Caco-2 (cell line): ENCODE measurements around the gene BATF2. TPM values are rescaled to one million over a fixed set of nuclear protein-coding genes. Genes with fewer than 3 reads are reported as not detected.

Experiments used
- BruUV-seq: library from RNA; stranded (reverse); fragments of 400-500 nt; replicated peaks from 2 replicates; lab custom pipeline; 2021; lab: Mats Ljungman, UMichigan
- CTCF ChIA-PET: fragments of 300-600 bp; sonication (Branson Sonifier 250); formaldehyde crosslinking; loops from one replicate; lab custom pipeline; 2022; ENCODE audit warnings: antibody characterized with exemption; lab: Charles Lee
- POLR2A ChIA-PET: fragments of 300-600 bp; sonication (Branson Sonifier 250); formaldehyde crosslinking; loops from one replicate; lab custom pipeline; 2022; ENCODE audit warnings: antibody characterized with exemption; lab: Charles Lee
- DNase-seq, 2 experiments: peaks; one replicate each; pipeline versions ENCODE4 v3.0.0 to v3.0.0-alpha.2; 2020 to 2022
- H3K27me3 ChIP-seq: replicated peaks from 2 replicates; pipeline ENCODE4 v1.6.0; 2011; ENCODE audit warnings: low read length; ENCODE audit not compliant: control insufficient read depth, insufficient read depth
- H3K36me3 ChIP-seq: 2 replicates; pipeline ENCODE4 v1.5.1; 2011; ENCODE audit warnings: low read length; ENCODE audit not compliant: control insufficient read depth, insufficient read depth
- H3K4me1 ChIP-seq: fragments of 250-450 bp; sonication (Bioruptor Pico); 2 replicates; pipeline ENCODE4 v1.5.1; 2020; ENCODE audit warnings: mild to moderate bottlenecking
- H3K4me3 ChIP-seq: 2 replicates; pipeline ENCODE4 v1.5.1; 2011; ENCODE audit warnings: low read depth, mild to moderate bottlenecking, control low read depth, low read length
- H3K9me3 ChIP-seq: fragments of 250-450 bp; sonication (Bioruptor Pico); 2 replicates; pipeline ENCODE4 v1.5.1; 2020; ENCODE audit warnings: mild to moderate bottlenecking, moderate library complexity
- H3K27ac Mint-ChIP-seq: one replicate; pipeline ENCODE4 v1.8.0; 2022; ENCODE audit warnings: mixed read lengths; ENCODE audit not compliant: unreplicated experiment
- H3K27me3 Mint-ChIP-seq: one replicate; pipeline ENCODE4 v1.8.0; 2022; ENCODE audit warnings: mixed read lengths; ENCODE audit not compliant: insufficient read depth, unreplicated experiment
- H3K36me3 Mint-ChIP-seq: one replicate; pipeline ENCODE4 v1.8.0; 2022; ENCODE audit warnings: mild to moderate bottlenecking, mixed read lengths; ENCODE audit not compliant: insufficient read depth, unreplicated experiment
- H3K4me1 Mint-ChIP-seq: one replicate; pipeline ENCODE4 v1.8.0; 2022; ENCODE audit warnings: low read depth, mixed read lengths; ENCODE audit not compliant: unreplicated experiment
- H3K4me3 Mint-ChIP-seq: one replicate; pipeline ENCODE4 v1.8.0; 2022; ENCODE audit warnings: mild to moderate bottlenecking, moderate library complexity, mixed read lengths; ENCODE audit not compliant: unreplicated experiment
- H3K9me3 Mint-ChIP-seq: one replicate; pipeline ENCODE4 v1.8.0; 2022; ENCODE audit warnings: mixed read lengths; ENCODE audit not compliant: unreplicated experiment
- intact Hi-C: fragments of 100-400 bp; cut with micrococcal nuclease; formaldehyde crosslinking; loops from one replicate; pipeline ENCODE4 v1.10.0; 2022; ENCODE audit not compliant: unreplicated experiment
- total RNA-seq: library from RNA; stranded (reverse); gene quantifications from 2 replicates; pipeline ENCODE4 v1.2.3, GENCODE V29; 2022
- TF ChIP-seq, protein P1 (sequence below), 2 experiments: fragments of 200-600 bp in 1 of 2; IDR thresholded peaks; 1 replicate in 1 of 2; 2 replicates in 1 of 2; pipeline versions ENCODE4 v1.5.1 to v1.8.0; 2011 to 2022; ENCODE audit warnings: antibody characterized with exemption in 1 of 2, control low read depth in 1 of 2, inconsistent platforms in 1 of 2, low read depth in 1 of 2, low read length in 1 of 2, mild to moderate bottlenecking in 1 of 2, moderate library complexity in 1 of 2; ENCODE audit not compliant: insufficient read depth in 1 of 2, severe bottlenecking in 1 of 2, unreplicated experiment in 1 of 2

Gene BATF2
- total RNA-seq, 1 experiment from 2014 or later = 0.79 TPM

DNA sequence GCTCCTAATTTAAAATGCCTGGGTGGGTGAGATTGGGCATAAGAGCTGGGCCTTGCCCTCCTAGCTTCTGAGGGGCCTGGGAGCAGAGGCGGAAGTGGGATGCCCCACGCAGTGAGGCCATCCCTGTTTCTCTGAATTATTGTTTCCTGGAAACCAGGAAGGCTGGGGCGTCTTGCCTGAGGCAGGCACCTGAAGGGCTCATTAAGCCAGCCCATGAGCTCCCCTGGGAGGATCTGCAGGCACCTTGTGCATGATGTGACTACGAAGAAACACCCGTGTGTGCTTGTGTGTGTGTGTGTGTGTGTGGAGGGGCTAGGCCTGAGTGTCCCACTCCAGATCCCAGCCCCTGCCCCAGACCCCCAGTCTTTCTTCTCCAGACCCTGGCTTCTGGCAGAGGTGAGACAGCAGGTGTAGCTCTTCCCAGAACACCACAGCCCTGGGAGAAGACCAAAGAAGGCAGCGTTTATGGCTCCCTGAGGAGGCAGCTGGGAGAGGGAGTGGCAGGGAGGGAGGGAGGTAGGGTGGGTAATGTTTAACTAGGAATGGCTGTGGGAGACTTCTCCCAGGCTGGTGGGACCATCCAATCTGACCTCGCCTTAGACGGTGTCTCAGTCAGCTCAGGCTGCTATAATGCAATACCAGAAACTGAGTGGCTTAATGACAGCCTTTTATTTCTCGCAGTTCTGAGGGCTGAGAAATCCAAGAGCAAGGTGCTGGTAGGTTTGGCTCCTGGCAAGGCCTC, 2.1 kb upstream of the BATF2 start:
- Histone ChIP-seq H3K9me3 (no peaks in the 10 kb centered on the region), H3K27me3 (no peaks in the 10 kb centered on the region), H3K36me3 (no peaks in the 10 kb centered on the region), H3K4me1 (peaks cover 37% of the 10 kb centered on the region), H3K4me3 (no peak overlapping the region)
- Mint-ChIP-seq H3K27me3 (no peaks in the 10 kb centered on the region), H3K9me3 (no peaks in the 10 kb centered on the region), H3K36me3 (no peaks in the 10 kb centered on the region), H3K4me1 (peaks cover 26% of the 10 kb centered on the region), H3K27ac (peak overlapping the region; percentile 14), H3K4me3 (no peak overlapping the region)
- TF ChIP-seq, protein P1, sequence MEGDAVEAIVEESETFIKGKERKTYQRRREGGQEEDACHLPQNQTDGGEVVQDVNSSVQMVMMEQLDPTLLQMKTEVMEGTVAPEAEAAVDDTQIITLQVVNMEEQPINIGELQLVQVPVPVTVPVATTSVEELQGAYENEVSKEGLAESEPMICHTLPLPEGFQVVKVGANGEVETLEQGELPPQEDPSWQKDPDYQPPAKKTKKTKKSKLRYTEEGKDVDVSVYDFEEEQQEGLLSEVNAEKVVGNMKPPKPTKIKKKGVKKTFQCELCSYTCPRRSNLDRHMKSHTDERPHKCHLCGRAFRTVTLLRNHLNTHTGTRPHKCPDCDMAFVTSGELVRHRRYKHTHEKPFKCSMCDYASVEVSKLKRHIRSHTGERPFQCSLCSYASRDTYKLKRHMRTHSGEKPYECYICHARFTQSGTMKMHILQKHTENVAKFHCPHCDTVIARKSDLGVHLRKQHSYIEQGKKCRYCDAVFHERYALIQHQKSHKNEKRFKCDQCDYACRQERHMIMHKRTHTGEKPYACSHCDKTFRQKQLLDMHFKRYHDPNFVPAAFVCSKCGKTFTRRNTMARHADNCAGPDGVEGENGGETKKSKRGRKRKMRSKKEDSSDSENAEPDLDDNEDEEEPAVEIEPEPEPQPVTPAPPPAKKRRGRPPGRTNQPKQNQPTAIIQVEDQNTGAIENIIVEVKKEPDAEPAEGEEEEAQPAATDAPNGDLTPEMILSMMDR (IDR thresholded peaks at IDR 0.05; ENCODE audit: insufficient read depth in 1 of 2, low read depth in 1 of 2, low read length in 1 of 2, severe bottlenecking in 1 of 2, unreplicated experiment in 1 of 2) = no peak
- no TSS peak for BruUV-seq
- DNase-seq = peak; percentile 71 to 86
- POLR2A ChIA-PET = interaction anchor here (0.6 to 1.1 kb wide), 3 partner anchors 30 to 504 kb away, joined by 3 to 12 read pairs (median 10); no protein-coding TSS in a partner anchor
- intact Hi-C loops = loop anchor here (5.0 kb wide), 1 partner anchor 152 kb away; no protein-coding TSS in a partner anchor
- CTCF ChIA-PET = interaction anchor here (0.6 to 1.4 kb wide), 5 partner anchors 11 to 123 kb away, joined by 3 to 15 read pairs (median 5); partner anchors contain the start of gene MRPL49

DNA sequence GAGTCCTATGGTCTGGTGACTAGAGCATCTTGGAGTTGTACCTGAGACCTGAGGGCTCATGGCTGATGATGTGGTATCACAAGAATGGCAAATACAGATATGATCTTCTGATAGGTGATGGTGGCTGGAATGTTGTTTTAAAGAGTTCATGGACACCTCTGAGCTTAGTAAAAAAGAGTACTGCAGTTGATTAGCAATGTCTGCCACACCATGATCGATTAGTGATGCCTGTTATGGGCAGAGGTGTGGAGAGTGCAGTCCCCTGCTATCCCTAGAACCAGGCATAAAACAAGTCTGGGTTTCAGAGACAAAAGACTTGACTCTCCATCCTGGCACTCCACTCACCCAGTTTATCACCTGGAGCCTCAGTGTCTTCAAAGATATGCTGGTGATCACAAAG, 1.4 kb upstream of the BATF2 start:
- intact Hi-C loops = loop anchor here (5.0 kb wide), 1 partner anchor 151 kb away; no protein-coding TSS in a partner anchor
- Mint-ChIP-seq H3K4me1 (peaks cover 26% of the 10 kb centered on the region), H3K4me3 (no peak overlapping the region), H3K9me3 (no peaks in the 10 kb centered on the region), H3K36me3 (no peaks in the 10 kb centered on the region), H3K27me3 (no peaks in the 10 kb centered on the region), H3K27ac (peak overlapping the region; percentile 14)
- POLR2A ChIA-PET = interaction anchor here (0.5 to 1.1 kb wide), 2 partner anchors 14 to 187 kb away, joined by 3 to 9 read pairs; no protein-coding TSS in a partner anchor
- TF ChIP-seq, protein P1 (IDR thresholded peaks at IDR 0.05; ENCODE audit: insufficient read depth in 1 of 2, low read depth in 1 of 2, low read length in 1 of 2, severe bottlenecking in 1 of 2, unreplicated experiment in 1 of 2) = no peak
- CTCF ChIA-PET = interaction anchor here (0.5 to 1.4 kb wide), 2 partner anchors 15 to 27 kb away, joined by 8 to 15 read pairs; no protein-coding TSS in a partner anchor
- Histone ChIP-seq H3K4me1 (peaks cover 37% of the 10 kb centered on the region), H3K4me3 (no peak overlapping the region), H3K9me3 (no peaks in the 10 kb centered on the region), H3K27me3 (no peaks in the 10 kb centered on the region), H3K36me3 (no peaks in the 10 kb centered on the region)
- no TSS peak for BruUV-seq
- DNase-seq = peak in 1 of 2 experiments; percentile 50

DNA sequence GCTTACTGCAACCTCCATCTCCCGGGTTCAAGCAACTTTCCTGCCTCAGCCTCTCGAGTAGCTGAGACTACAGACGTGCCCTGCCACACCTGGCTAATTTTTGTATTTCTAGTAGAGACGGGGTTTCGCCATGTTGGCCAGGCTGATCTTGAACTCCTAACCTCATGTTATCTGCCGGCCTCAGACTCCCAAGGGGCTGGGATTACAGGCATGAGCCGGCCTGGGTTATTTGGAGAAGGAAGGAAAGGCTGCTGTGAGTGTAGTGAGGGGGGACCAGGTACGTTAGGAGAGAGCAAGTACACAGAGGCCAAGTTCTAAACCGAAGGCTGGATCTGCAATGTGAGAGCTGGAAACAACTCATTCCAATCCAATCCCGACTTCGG, 453 bp downstream of the BATF2 start:
- TF ChIP-seq, protein P1 (IDR thresholded peaks at IDR 0.05; ENCODE audit: insufficient read depth in 1 of 2, low read depth in 1 of 2, low read length in 1 of 2, severe bottlenecking in 1 of 2, unreplicated experiment in 1 of 2) = no peak
- DNase-seq = no peak
- Histone ChIP-seq H3K4me1 (peaks cover 37% of the 10 kb centered on the region), H3K27me3 (no peaks in the 10 kb centered on the region), H3K9me3 (no peaks in the 10 kb centered on the region), H3K4me3 (no peak overlapping the region), H3K36me3 (no peaks in the 10 kb centered on the region)
- Mint-ChIP-seq H3K27me3 (no peaks in the 10 kb centered on the region), H3K4me1 (peaks cover 26% of the 10 kb centered on the region), H3K36me3 (no peaks in the 10 kb centered on the region), H3K4me3 (peak overlapping the region; percentile 56), H3K9me3 (no peaks in the 10 kb centered on the region), H3K27ac (peak overlapping the region; percentile 63)
- TSS peak; percentile 61 for BruUV-seq
- CTCF ChIA-PET = interaction anchor here (0.9 to 1.6 kb wide), 10 partner anchors 8 to 208 kb away, joined by 3 to 9 read pairs (median 4); partner anchors contain the start of genes PPP2R5B and ZNHIT2
- intact Hi-C loops = loop anchor here (2.0 to 5.0 kb wide), 2 partner anchors 80 to 149 kb away; partner anchors contain the start of gene ATG2A
- POLR2A ChIA-PET = interaction anchor here (1.2 kb wide), 1 partner anchor 17 kb away, joined by 3 read pairs; no protein-coding TSS in a partner anchor
